Keratinocyte (primary cell): ENCODE results near the gene HORMAD2. TPM values are rescaled to one million over a fixed set of nuclear protein-coding genes. Genes with fewer than 3 reads are reported as not detected.
A peak's percentile ranks its signal among the peaks of the same experiment; 100 is the strongest.

Experiments
- DNase-seq: peaks from one replicate; pipeline ENCODE4 v3.0.0-alpha.2; 2011; ENCODE audit warnings: low read depth, missing footprints, low spot score
- FAIRE-seq: peaks from 2 replicates; lab custom pipeline; 2011; peaks lifted over from hg19 to GRCh38; lab: Jason Lieb, UNC
- H2AFZ ChIP-seq: 2 replicates; pipeline ENCODE4 v1.6.0; 2012; ENCODE audit warnings: low read length, control low read depth, inconsistent platforms; ENCODE audit not compliant: control insufficient read depth
- H3K27ac ChIP-seq: 2 replicates; pipeline ENCODE4 v1.5.1; 2011; ENCODE audit warnings: low read length; ENCODE audit not compliant: control insufficient read depth, insufficient read depth
- H3K27me3 ChIP-seq: 3 replicates; pipeline ENCODE4 v1.6.0; 2011; ENCODE audit warnings: low read length; ENCODE audit not compliant: control insufficient read depth, insufficient read depth; ENCODE audit errors: extremely low read depth
- H3K36me3 ChIP-seq, 2 experiments: 2 replicates in 1 of 2; 3 replicates in 1 of 2; pipeline ENCODE4 v1.5.1; 2011; ENCODE audit warnings: low read length in 2 of 2, mild to moderate bottlenecking in 1 of 2; ENCODE audit not compliant: control insufficient read depth in 2 of 2, insufficient read depth in 2 of 2; ENCODE audit errors: extremely low read depth in 1 of 2
- H3K4me1 ChIP-seq: 3 replicates; pipeline ENCODE4 v1.5.1; 2011; ENCODE audit warnings: low read length; ENCODE audit not compliant: control insufficient read depth, insufficient read depth; ENCODE audit errors: extremely low read depth
- H3K4me2 ChIP-seq: 3 replicates; pipeline ENCODE4 v1.6.0; 2011; ENCODE audit warnings: low read depth, low read length; ENCODE audit not compliant: control insufficient read depth, insufficient read depth; ENCODE audit errors: extremely low read depth
- H3K4me3 ChIP-seq, 3 experiments: fragments of 200-600 bp in 1 of 3; sonication (generic) in 1 of 3; 2 replicates in 2 of 3; 3 replicates in 1 of 3; pipeline ENCODE4 v1.5.1; 2011 to 2016; ENCODE audit warnings: low read length in 3 of 3, mild to moderate bottlenecking in 3 of 3, control low read depth in 2 of 3, inconsistent platforms in 1 of 3, low read depth in 1 of 3, mixed read lengths in 1 of 3, mixed run types in 1 of 3, moderate library complexity in 1 of 3; ENCODE audit not compliant: control insufficient read depth in 2 of 3, insufficient read depth in 2 of 3; ENCODE audit errors: extremely low read depth in 1 of 3
- H3K79me2 ChIP-seq: 2 replicates; pipeline ENCODE4 v1.6.0; 2012; ENCODE audit warnings: low read length; ENCODE audit not compliant: control insufficient read depth, insufficient read depth
- H3K9ac ChIP-seq: 3 replicates; pipeline ENCODE4 v1.6.0; 2011; ENCODE audit warnings: low read length; ENCODE audit not compliant: control insufficient read depth, insufficient read depth; ENCODE audit errors: extremely low read depth
- H3K9me1 ChIP-seq: 3 replicates; pipeline ENCODE4 v1.6.0; 2011; ENCODE audit warnings: low read length; ENCODE audit not compliant: control insufficient read depth, insufficient read depth; ENCODE audit errors: extremely low read depth
- H3K9me3 ChIP-seq: 2 replicates; pipeline ENCODE4 v1.5.1; 2012; ENCODE audit warnings: low read depth, low read length; ENCODE audit not compliant: control insufficient read depth
- H4K20me1 ChIP-seq: 3 replicates; pipeline ENCODE4 v1.6.0; 2011; ENCODE audit warnings: low read length; ENCODE audit not compliant: control insufficient read depth, insufficient read depth; ENCODE audit errors: extremely low read depth
- EZH2 ChIP-seq: IDR thresholded peaks from one replicate; pipeline ENCODE4 v1.6.1; 2012; ENCODE audit warnings: inconsistent platforms, mild to moderate bottlenecking, low read length, moderate library complexity
- dilution Hi-C: fragments of 300-500 bp; cut with MboI; formaldehyde crosslinking; loops from one replicate; pipeline ENCODE4 v1.7.0; 2020; ENCODE audit warnings: low sequenced_read_pairs; ENCODE audit not compliant: extremely low pct_ligation_motif_present
- polyA plus RNA-seq, 5 experiments: library from polyadenylated mRNA; depleted of rRNA in 3 of 5; stranded (reverse) in 3 of 5; stranded (forward) in 1 of 5; unstranded in 1 of 5; fragments of >200 nt; gene quantifications; 1 replicate in 1 of 5; 2 replicates in 3 of 5; 3 replicates in 1 of 5; pipeline versions ENCODE4 v1.2.1 to v1.2.3, GENCODE V29; 2011 to 2012; ENCODE audit warnings: missing spikeins in 2 of 5, low read depth in 1 of 5, low replicate concordance in 1 of 5
- TF ChIP-seq, protein P1 (sequence below), 3 experiments: IDR thresholded peaks in 1 of 3; conservative IDR thresholded peaks in 1 of 3; optimal IDR thresholded peaks in 1 of 3; 2 replicates in 2 of 3; 3 replicates in 1 of 3; pipeline versions ENCODE3 to v1.5.1; 2011; ENCODE audit warnings: low read length in 3 of 3, mild to moderate bottlenecking in 3 of 3, moderate library complexity in 2 of 3, control low read depth in 1 of 3, inconsistent platforms in 1 of 3; ENCODE audit not compliant: insufficient read depth in 2 of 3; ENCODE audit errors: extremely low read depth in 1 of 3

Gene HORMAD2
- polyA plus RNA-seq, 1 donor (not counting 4 experiments of a cell fraction or from before 2014, with no cell fraction given), result not detected

DNA sequence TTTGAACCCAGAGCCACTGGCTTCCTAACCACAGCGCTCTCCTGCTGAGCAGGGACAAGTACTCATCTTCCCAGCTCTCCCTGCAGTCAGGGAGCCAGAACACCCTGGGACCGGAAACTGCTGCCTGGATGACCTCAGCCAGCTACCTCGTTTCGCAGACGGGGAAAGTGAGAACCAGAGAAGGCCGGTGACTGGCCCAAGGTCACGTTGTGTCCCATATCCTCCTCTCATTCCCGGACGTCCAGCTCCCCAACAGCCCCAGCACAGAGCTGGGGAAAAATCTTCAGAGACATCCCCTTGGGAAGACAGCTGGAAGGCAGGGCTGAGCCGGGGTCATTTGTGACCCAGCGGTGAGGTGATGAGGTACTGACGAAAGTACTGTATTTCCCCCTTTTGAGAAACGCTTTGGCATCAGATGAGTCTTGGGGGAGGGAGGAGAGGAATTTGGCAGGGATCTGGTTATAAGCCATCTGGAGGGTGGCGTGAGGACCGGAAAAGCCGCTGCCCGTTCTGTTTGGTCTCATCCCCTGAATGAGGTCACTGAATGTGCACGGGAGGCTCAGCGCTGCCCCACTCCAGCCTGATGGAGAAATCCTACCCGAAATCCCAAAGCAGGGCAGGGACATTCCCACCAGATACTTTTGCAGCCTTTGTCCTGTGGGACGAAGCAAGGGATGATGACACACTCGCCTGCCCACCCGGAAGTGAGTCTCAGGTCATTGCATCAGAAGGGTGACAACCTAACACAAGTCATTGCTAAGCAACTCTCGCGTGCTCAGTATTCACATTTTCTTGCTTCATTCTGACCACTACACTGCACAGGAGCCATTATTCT lies 125.2 kb downstream of the HORMAD2 start:
- DNase-seq (no peak), FAIRE-seq (no peak)
- Histone ChIP-seq H3K4me1 (peaks cover 46% of the 10 kb centered on the region), H3K9ac (peak overlapping the region; percentile 51), H3K79me2 (no peaks in the 10 kb centered on the region), H3K27ac (peak overlapping the region; percentile 51), H3K4me2 (peak overlapping the region; percentile 52), H3K27me3 (no peaks in the 10 kb centered on the region), H2AFZ (peak overlapping the region; percentile 60), H4K20me1 (no peaks in the 10 kb centered on the region), H3K9me3 (peaks cover 5% of the 10 kb centered on the region), H3K9me1 (no peaks in the 10 kb centered on the region), H3K4me3 (no peak overlapping the region), H3K36me3 (no peaks in the 10 kb centered on the region)
- TF ChIP-seq, protein P1, sequence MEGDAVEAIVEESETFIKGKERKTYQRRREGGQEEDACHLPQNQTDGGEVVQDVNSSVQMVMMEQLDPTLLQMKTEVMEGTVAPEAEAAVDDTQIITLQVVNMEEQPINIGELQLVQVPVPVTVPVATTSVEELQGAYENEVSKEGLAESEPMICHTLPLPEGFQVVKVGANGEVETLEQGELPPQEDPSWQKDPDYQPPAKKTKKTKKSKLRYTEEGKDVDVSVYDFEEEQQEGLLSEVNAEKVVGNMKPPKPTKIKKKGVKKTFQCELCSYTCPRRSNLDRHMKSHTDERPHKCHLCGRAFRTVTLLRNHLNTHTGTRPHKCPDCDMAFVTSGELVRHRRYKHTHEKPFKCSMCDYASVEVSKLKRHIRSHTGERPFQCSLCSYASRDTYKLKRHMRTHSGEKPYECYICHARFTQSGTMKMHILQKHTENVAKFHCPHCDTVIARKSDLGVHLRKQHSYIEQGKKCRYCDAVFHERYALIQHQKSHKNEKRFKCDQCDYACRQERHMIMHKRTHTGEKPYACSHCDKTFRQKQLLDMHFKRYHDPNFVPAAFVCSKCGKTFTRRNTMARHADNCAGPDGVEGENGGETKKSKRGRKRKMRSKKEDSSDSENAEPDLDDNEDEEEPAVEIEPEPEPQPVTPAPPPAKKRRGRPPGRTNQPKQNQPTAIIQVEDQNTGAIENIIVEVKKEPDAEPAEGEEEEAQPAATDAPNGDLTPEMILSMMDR (optimal IDR thresholded peaks at IDR 0.05 in 1 of 3, IDR thresholded peaks at IDR 0.05 in 1 of 3, conservative IDR thresholded peaks at IDR 0.05 in 1 of 3; ENCODE audit: extremely low read depth in 1 of 3, insufficient read depth in 2 of 3, low read length in 3 of 3), result no peak
- no peak for TF ChIP-seq EZH2
- dilution Hi-C loops, result no loop called here

DNA sequence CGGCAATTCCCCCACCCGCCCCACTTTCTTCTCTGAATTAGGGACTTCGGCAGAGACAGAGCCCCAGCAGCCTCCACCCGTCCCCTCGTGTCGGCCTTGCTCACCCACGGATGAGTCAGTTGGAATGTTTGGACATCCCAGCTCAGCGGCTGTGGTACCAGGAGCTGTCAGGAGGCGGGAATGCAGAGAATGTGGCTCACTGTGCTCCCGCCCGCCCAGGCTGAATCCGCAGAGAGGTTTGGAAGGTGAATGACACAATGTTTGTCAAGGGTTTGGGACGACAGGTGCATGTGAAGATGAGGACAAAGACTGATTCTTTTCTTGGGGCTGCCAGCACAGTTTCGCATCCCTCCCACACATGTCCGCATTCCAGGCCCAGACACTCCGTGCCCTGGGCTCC lies 126.7 kb downstream of the HORMAD2 start:
- Histone ChIP-seq H3K9me1 (no peaks in the 10 kb centered on the region), H3K27me3 (no peaks in the 10 kb centered on the region), H3K9me3 (peaks cover 4% of the 10 kb centered on the region), H3K79me2 (no peaks in the 10 kb centered on the region), H2AFZ (no peak overlapping the region), H3K27ac (peak overlapping the region; percentile 5), H3K36me3 (no peaks in the 10 kb centered on the region), H3K4me2 (peak overlapping the region; percentile 8), H4K20me1 (no peaks in the 10 kb centered on the region), H3K4me1 (peaks cover 49% of the 10 kb centered on the region), H3K4me3 (no peak overlapping the region), H3K9ac (no peak overlapping the region)
- dilution Hi-C loops, result no loop called here
- DNase-seq (no peak), FAIRE-seq (peak; percentile 86)
- TF ChIP-seq, protein P1 (optimal IDR thresholded peaks at IDR 0.05 in 1 of 3, IDR thresholded peaks at IDR 0.05 in 1 of 3, conservative IDR thresholded peaks at IDR 0.05 in 1 of 3; ENCODE audit: extremely low read depth in 1 of 3, insufficient read depth in 2 of 3, low read length in 3 of 3), result no peak
- TF ChIP-seq EZH2, result no peak
